HG03439 (cell line): ENCODE data around the gene SAV1.
A peak's percentile ranks its signal among the peaks of the same experiment; 100 is the strongest.
"Not testable (repeated sequence)": the region's sequence is repeated elsewhere in the genome, so short reads cannot be mapped to it uniquely, and the experiment has no call there.

Source experiments
- ATAC-seq: cut with Tn5 transposase; IDR thresholded peaks from one replicate; pipeline ENCODE4 v1.9.1; 2021; ENCODE audit warnings: mild to moderate bottlenecking, moderate library complexity; ENCODE audit not compliant: unreplicated experiment

Gene SAV1

GRCh38 chr14:50666772-50667683 is 1.1 kb downstream of the SAV1 start:
- ATAC-seq, result no peak

- ATAC-seq, result not testable (repeated sequence)
Measured at GRCh38 chr14:50665300-50665699, 2.8 kb downstream of the SAV1 start.

GRCh38 chr14:50664579-50664978 is 3.5 kb downstream of the SAV1 start:
- ATAC-seq, result not testable (repeated sequence)

DNA sequence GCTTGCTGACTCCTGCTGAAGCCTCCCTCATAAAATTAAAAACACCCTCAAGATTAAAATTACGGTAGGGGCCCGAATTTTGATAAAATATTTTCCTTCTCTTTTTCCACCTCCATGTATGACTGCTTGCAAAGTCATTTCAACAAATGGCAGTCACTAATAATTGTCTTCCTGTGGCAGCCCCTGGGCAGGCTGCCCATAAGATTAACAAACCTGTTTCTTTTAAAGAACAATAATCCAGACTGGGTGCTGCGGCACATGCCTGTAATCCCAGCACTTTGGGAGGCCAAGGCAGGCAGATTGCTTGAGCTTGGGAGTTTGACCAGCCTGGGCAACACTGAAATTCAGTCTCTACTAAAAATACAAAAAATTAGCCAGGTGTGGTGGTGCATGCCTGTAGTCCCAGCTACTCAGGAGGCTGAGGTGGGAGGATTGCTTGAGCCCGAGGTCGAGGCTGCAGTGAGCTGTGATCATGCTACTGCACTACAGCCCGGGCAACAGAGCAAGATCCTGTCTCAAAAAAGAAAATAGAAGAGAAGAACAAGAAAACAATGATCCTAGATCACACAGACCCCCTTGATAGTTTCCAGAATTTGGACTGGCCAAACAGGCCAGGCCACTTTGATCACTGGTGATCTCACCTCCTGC is 8.7 kb downstream of the SAV1 start:
- no peak for ATAC-seq

DNA sequence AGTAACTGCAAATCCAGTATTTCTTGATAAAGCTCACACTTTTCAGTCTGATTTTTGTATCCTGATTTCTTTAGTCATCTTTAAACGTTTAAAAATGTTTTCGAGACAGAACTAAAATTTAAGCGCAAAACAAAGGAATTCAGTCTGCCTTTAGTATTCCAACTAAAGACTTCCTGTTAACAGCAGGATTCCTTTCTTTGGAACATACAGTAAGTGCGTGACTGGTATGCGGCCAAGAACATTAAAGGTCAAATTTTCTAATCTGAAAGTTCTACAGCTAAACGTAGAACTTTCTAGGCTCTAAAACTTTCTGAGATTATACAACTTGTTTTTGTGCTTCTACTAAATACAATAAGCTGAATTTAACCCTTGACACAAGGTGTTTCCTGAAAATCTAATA is 9.9 kb downstream of the SAV1 start:
- no peak for ATAC-seq

GRCh38 chr14:50657753-50658152 is 10.4 kb downstream of the SAV1 start:
- ATAC-seq, result no peak

DNA sequence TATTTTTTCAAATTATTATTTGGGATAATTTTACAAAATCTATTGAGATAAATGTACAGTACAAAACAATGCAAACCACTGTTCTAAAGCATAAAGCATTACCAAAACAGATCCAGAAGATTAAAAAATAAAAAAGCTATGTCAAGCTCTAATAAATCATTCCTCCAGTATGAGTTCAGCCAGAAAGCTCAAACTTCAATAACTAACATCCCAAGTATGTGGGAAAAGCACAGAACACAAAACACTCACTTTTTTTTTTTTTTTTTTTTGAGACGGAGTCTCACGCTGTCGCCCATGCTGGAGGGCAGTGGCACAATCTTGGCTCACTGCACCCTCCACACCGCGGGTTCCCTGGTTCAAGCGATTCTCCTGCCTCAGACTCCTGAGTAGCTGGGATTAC is 11.3 kb downstream of the SAV1 start:
- no peak for ATAC-seq

DNA sequence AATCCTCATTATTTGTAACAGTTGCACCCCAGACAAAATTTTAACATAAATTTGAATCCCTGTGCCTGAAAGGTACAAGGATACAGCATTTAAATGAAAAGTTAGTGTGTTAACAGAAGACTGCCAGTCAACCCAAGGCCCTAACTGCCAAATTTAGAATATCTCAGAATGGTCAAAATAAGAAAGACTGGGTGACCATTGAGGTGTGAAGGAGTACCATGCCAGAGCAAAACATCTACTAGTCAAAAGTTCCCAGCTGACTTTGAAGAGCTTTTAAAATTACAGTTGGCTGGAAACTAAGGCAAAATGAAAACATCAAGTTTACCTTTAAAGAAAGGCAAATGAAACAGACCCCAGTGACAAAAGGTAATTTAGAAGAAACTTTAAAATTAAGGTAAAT is 18.4 kb downstream of the SAV1 start:
- ATAC-seq, result no peak

DNA sequence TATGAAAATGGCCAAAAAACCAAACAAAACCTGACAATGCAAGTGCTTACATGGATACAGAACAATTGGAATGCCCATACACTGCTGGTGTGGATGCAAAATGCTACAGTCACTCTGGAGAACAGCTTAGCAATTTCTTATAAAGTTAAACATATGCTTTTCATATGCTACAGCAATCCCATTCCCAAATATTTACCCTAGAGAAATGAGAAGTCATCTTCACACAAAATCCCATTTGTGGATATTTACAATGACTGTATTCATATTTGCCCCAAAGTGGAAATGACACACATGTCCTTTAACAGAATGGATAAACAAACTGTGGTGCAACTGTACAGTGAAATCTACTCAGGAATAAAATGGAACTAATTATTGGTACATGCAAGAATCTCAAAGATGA is 20.4 kb downstream of the SAV1 start:
- no peak for ATAC-seq

- peak; percentile 78 for ATAC-seq
Measured at GRCh38 chr14:50647282-50647681, 20.8 kb downstream of the SAV1 start.

- no peak for ATAC-seq
Measured at GRCh38 chr14:50635141-50635540, 33.0 kb downstream of the SAV1 start.

DNA sequence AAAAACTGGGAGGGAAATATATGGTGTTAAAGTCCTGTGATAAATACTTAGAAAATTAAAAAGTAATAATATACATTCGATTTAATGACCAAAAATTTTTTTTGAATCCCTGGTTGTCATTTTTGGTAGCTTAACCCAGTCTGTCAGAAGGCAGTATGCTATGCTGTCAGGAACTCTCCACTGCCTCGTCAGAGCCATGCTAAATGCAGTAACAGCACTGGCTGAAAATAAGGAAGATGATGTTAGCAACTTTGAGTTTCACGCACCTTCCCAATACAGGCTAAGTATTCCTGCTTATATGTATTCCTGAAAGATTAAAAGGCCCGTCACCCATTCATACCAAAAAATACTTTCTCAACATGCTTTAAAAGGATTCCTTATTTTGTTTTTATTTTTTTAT is 34.2 kb downstream of the SAV1 start:
- no peak for ATAC-seq

DNA sequence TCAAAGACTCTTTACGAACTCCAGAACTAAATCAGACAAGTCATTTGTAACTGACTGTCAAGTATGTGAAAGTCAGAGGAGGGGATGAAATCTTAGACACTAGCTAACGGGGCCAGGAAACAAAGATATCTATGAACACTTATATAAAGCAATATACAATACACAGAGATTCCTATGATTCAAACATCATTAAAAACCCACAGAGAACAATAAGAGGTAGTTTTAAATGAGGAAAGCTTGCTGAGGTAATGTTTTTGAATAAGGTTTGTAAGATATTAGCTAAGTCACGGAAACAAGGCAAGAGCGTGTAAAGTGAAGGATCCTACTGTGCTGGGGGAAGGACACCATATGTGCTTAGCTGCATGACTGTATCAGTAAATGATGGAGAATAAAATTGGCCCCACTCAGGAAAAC is 36.7 kb downstream of the SAV1 start:
- ATAC-seq, result no peak

DNA sequence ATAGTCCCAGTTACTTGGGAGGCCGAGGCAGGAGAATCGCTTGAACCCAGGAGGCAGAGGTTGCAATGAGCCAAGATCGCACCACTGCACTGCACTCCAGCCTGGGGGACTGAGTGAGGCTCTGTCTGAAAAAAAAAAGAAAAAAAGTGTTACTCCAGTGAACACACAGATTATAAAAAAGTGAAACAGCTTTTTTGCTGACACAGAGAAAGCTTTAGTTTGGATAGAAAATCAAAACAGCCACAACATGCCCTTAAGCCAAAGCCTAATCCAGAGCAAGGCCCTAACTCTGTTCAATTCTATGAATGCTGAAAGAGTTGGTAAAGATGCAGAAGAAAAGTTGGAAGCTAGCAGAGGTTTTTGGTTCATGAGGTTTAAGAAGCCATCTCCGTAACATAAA is 43.2 kb downstream of the SAV1 start:
- ATAC-seq, result not testable (repeated sequence)

- no peak for ATAC-seq
Measured at GRCh38 chr14:50624447-50624846, 43.7 kb downstream of the SAV1 start.

DNA sequence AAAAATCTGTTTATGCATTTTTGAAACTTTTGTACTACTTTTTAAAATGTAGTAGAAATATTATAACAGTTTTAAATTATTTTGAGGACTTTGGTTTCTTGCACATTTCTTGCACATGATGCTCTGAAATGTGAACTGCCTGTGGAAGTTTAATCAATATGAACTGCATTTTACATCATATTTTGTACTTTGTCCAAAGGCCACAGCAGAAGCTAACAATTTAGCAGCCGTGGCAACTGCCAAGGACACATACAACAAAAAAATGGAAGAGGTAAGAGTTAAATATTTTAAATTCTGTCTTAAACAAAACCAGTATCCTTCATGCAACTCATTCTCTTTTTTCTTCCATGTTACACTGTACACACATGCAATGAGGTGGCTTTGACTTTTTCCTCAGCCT is 45.1 kb downstream of the SAV1 start:
- no peak for ATAC-seq

DNA sequence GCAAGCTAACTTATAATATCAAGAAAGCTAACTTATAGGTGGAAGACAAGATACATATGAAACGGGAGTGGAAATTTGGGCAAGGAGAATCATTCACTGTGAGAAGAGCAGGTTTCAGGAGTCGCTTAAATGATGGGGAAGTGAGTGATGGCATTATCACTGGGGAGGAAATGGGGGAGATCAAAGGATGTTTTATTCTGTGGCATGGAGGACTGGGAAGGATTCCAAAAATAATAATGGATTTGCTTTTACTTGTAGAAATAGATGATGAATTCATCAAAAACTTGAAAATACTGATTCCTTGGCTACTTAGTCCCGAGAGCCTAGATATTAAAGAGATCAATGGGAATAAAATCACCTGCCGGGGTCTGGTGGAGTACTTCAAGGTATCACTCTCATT is 47.8 kb downstream of the SAV1 start:
- ATAC-seq, result no peak

DNA sequence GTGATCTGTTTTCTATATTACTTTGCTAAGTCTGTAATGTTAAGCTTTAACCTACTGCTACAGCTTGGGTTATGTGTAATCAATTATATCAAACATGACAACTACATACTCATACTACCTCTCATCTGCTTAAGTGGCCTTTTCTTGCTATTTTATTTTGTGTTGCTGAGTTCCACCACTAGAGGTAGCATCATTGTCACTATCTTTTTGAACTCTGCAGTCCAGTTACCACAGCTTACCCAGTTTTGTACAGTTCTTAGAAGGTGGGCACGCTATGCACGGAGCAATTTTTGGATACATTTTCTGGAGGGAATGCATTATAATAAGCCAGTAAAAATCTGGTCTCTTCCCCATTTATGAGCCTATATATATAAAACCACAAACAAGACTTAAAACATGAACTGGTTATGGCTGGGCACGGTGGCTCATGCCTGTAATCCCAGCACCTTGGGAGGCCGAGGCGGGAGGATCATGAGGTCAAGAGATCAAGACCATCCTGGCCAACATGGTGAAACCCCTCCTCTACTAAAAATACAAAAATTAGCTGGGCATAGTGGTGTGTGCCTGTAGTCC is 48.5 kb downstream of the SAV1 start:
- peak; percentile 71 for ATAC-seq

DNA sequence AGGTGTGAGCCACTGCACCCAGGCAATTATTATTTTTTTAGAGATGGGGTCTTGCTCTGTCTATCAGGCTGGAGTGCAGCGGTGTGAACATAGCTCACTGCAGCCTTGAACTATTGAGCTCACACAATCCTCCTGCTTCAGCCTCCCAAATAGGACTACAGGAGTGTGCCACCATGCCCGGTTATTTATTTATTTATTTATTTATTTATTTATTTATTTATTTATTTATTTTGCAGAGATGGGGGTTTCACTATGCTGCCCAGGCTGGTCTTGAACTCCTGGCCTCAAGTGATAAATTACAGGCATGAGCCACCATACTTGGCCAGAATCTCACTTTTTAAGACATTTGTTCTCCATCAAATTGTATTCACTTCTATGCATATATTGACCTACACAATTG is 51.8 kb downstream of the SAV1 start:
- ATAC-seq, result no peak

GRCh38 chr14:50615552-50615951 is 52.6 kb downstream of the SAV1 start:
- no peak for ATAC-seq

GRCh38 chr14:50615056-50615455 is 53.0 kb downstream of the SAV1 start:
- ATAC-seq, result no peak

DNA sequence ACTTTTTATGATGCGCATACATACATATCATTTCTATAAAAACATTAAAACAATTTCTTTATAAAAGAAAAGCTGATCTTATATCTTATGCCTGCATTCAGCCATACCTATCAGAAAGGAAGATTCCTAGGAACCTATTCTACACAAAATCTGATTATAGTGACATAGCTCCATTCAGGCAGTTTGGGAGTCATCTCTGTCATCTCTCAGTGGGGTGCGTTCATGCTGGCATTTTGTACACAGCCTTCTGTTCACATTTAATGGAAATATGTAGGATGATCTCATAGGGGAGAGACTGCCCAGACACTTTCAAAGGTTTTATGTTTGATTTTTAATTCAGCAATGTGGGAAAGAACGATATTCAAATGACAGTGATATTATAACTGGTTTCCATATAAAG is 55.3 kb downstream of the SAV1 start:
- no peak for ATAC-seq
